HepG2 (cell line): Measurements from ENCODE around the gene STX10. TPM values are rescaled to one million over a fixed set of nuclear protein-coding genes. Genes with fewer than 3 reads are reported as not detected.

Experiments
- ASH2L ChIP-seq: fragments of 300-600, 200-600 bp; sonication (generic); IDR thresholded peaks from 2 replicates; pipeline ENCODE4 v1.7.0; 2017; ENCODE audit warnings: low read depth, mild to moderate bottlenecking, moderate library complexity, mixed read lengths, low read length; ENCODE audit not compliant: insufficient read length
- CCDC6 ChIP-seq: sonication (generic); formaldehyde crosslinking; IDR thresholded peaks from 2 replicates; pipeline ENCODE4 v1.8.1; 2022; ENCODE audit warnings: mild to moderate bottlenecking, missing genetic modification reagents, moderate library complexity
- FOXA3 ChIP-seq: IDR thresholded peaks from 2 replicates; pipeline ENCODE4 v1.6.1; 2016; ENCODE audit warnings: missing genetic modification reagents, missing compliant biosample characterization
- GABPB1 ChIP-seq: IDR thresholded peaks from 2 replicates; pipeline ENCODE4 v1.6.1; 2016; ENCODE audit warnings: mild to moderate bottlenecking, missing genetic modification reagents, moderate library complexity, missing compliant biosample characterization
- HMG20A ChIP-seq: IDR thresholded peaks from 2 replicates; pipeline ENCODE4 v1.6.1; 2016; ENCODE audit warnings: borderline replicate concordance
- HMGXB4 ChIP-seq, 2 experiments: sonication (generic) in 1 of 2; formaldehyde crosslinking in 1 of 2; IDR thresholded peaks; 2 replicates each; pipeline versions ENCODE4 v1.4.0 to v1.6.1; 2018 to 2020; ENCODE audit warnings: missing genetic modification reagents in 2 of 2, borderline replicate concordance in 1 of 2, low read depth in 1 of 2, mild to moderate bottlenecking in 1 of 2, missing biosample characterization in 1 of 2
- JUND ChIP-seq: sonication (generic); formaldehyde crosslinking; IDR thresholded peaks from 2 replicates; pipeline ENCODE4 v1.8.0; 2022; ENCODE audit warnings: mild to moderate bottlenecking, missing genetic modification reagents
- MAZ ChIP-seq, 2 experiments: sonication (generic) in 1 of 2; formaldehyde crosslinking in 1 of 2; IDR thresholded peaks; 2 replicates each; pipeline versions ENCODE4 v1.5.0 to v1.6.1; 2012 to 2020; ENCODE audit warnings: low read depth in 2 of 2, mild to moderate bottlenecking in 2 of 2, borderline replicate concordance in 1 of 2, improper control_type of control experiment in 1 of 2, low read length in 1 of 2, missing genetic modification reagents in 1 of 2, moderate library complexity in 1 of 2
- RBFOX2 ChIP-seq: fragments of 200-400 bp; formaldehyde crosslinking; IDR thresholded peaks from 2 replicates; pipeline ENCODE4 v1.6.1; 2017; ENCODE audit warnings: low read depth, mild to moderate bottlenecking, low read length
- SOX5 ChIP-seq: IDR thresholded peaks from 2 replicates; pipeline ENCODE4 v1.6.1; 2016; ENCODE audit warnings: borderline replicate concordance
- YEATS2 ChIP-seq: sonication (generic); formaldehyde crosslinking; IDR thresholded peaks from 2 replicates; pipeline ENCODE4 v1.4.0; 2020; ENCODE audit warnings: missing genetic modification reagents, borderline replicate concordance
- ZC3H13 ChIP-seq: sonication (generic); formaldehyde crosslinking; IDR thresholded peaks from 2 replicates; pipeline ENCODE4 v1.8.1; 2023; ENCODE audit warnings: mild to moderate bottlenecking, missing genetic modification reagents, moderate library complexity
- ZNF296 ChIP-seq: sonication (generic); formaldehyde crosslinking; conservative IDR thresholded peaks from 2 replicates; pipeline ENCODE4 v1.5.0; 2020; ENCODE audit warnings: mild to moderate bottlenecking, missing genetic modification reagents
- ZNF446 ChIP-seq: sonication (generic); formaldehyde crosslinking; IDR thresholded peaks from 2 replicates; pipeline ENCODE4 v1.5.0; 2020; ENCODE audit warnings: mild to moderate bottlenecking, missing genetic modification reagents
- ZNF710 ChIP-seq: sonication (generic); formaldehyde crosslinking; IDR thresholded peaks from 2 replicates; pipeline ENCODE4 v1.5.0; 2020; ENCODE audit warnings: mild to moderate bottlenecking, missing genetic modification reagents, borderline replicate concordance
- ZNF83 ChIP-seq: sonication (generic); formaldehyde crosslinking; IDR thresholded peaks from 2 replicates; pipeline ENCODE4 v1.4.0; 2020; ENCODE audit warnings: missing genetic modification reagents, mild to moderate bottlenecking, borderline replicate concordance
- polyA plus RNA-seq, 8 experiments: library from polyadenylated mRNA; depleted of rRNA in 3 of 8; stranded (reverse) in 7 of 8; unstranded in 1 of 8; fragments of >200 nt; fragmentation: Illumina TruSeq in 4 of 8; extraction: Trizol in 4 of 8; gene quantifications; 2 replicates each; pipeline versions ENCODE4 v1.2.1 to v1.2.3, GENCODE V29; 2011 to 2016; ENCODE audit warnings: low read depth in 4 of 8, missing spikeins in 1 of 8, mixed read lengths in 1 of 8; ENCODE audit not compliant: insufficient read depth in 1 of 8
- total RNA-seq, 5 experiments: library from RNA; depleted of rRNA; stranded (reverse); fragments of >200 nt; fragmentation: Illumina TruSeq; extraction: Trizol; gene quantifications; 2 replicates each; pipeline ENCODE4 v1.2.3, GENCODE V29; 2016; ENCODE audit warnings: low read depth in 1 of 5
- TF ChIP-seq, protein P1 (sequence below): IDR thresholded peaks from 2 replicates; pipeline ENCODE4 v1.6.1; 2016; ENCODE audit warnings: missing biosample characterization, missing genetic modification reagents, low read depth
- TF ChIP-seq, protein P2 (sequence below): sonication (generic); formaldehyde crosslinking; IDR thresholded peaks from 2 replicates; pipeline ENCODE4 v1.5.0; 2020; ENCODE audit warnings: missing genetic modification reagents
- TF ChIP-seq, protein P3 (sequence below): IDR thresholded peaks from 2 replicates; pipeline ENCODE4 v1.6.1; 2012; ENCODE audit warnings: low read depth, low read length, improper control_type of control experiment

Gene STX10
- total and polyA plus RNA-seq, 2 of the 13 experiments (the other 11 are each of a cell fraction or from before 2014, with no cell fraction given) = 47.9 to 66.4 TPM

DNA sequence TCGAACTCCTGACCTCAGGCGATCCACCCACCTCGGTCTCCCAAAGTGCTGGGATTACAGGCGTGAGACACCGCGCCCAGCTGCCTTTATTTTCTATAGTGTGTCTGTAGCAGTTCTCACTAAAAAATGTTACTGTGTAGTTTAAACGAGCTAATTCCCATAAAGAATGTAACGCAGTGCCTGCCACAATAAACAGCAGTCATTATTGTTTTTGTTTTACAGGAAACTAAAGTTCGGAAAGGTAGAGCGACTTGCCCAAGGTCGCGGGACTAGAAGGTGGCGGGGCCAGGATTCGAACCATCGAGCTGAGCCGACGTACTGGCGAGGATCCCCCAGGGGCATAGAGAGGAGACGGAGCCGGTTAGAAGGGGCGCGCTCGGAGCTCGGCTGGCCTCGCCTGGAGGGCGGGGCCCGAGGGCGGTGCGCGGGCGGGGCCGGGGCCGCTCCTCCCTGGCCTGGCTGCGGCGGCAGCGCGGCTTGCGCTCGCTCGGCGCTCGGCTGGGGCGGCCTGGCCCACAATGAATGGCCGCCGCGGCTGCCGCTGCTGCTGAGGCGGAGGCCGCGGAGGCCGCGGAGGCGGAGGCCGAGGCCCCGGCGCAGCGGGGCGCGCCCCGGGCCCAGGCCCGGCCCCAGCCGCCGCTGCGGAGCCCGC lies 32.3 kb downstream of the STX10 start, which contains the start of gene NACC1 (continued):
- TF ChIP-seq JUND (CRISPR knock-in tag) = no peak
- TF ChIP-seq HMGXB4 (CRISPR knock-in tag; IDR thresholded peaks at IDR 0.05; ENCODE audit: borderline replicate concordance in 1 of 2, low read depth in 1 of 2) = no peak; a peak in 2 of 4 replicates
- TF ChIP-seq, protein P1, sequence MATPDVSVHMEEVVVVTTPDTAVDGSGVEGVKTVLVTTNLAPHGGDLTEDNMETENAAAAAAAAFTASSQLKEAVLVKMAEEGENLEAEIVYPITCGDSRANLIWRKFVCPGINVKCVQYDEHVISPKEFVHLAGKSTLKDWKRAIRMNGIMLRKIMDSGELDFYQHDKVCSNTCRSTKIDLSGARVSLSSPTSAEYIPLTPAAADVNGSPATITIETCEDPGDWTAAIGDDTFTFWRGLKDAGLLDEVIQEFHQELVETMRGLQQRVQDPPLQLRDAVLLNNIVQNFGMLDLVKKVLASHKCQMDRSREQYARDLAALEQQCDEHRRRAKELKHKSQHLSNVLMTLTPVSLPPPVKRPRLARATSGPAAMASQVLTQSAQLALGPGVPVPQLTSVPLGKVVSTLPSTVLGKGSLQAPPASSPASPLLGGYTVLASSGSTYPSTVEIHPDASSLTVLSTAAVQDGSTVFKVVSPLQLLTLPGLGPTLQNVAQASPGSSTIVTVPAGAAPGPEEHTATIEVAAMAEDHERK = no peak
- TF ChIP-seq SOX5 (CRISPR knock-in tag) = no peak
- no peak for TF ChIP-seq ZC3H13 (CRISPR knock-in tag)
- TF ChIP-seq ZNF710 (CRISPR knock-in tag) = no peak
- TF ChIP-seq, protein P2, sequence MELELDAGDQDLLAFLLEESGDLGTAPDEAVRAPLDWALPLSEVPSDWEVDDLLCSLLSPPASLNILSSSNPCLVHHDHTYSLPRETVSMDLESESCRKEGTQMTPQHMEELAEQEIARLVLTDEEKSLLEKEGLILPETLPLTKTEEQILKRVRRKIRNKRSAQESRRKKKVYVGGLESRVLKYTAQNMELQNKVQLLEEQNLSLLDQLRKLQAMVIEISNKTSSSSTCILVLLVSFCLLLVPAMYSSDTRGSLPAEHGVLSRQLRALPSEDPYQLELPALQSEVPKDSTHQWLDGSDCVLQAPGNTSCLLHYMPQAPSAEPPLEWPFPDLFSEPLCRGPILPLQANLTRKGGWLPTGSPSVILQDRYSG (CRISPR knock-in tag) = no peak
- no peak for TF ChIP-seq ZNF296 (CRISPR knock-in tag)
- TF ChIP-seq RBFOX2 = no peak
- no peak for TF ChIP-seq ZNF83
- peak; percentile 21; the same call in 1 of the 2 replicates for TF ChIP-seq YEATS2 (CRISPR knock-in tag)
- TF ChIP-seq ZNF446 = no peak
- no peak for TF ChIP-seq HMG20A
- TF ChIP-seq MAZ (IDR thresholded peaks at IDR 0.05; ENCODE audit: borderline replicate concordance, low read depth, low read length) = peak; percentile 88
- TF ChIP-seq MAZ (CRISPR knock-in tag; IDR thresholded peaks at IDR 0.05; ENCODE audit: low read depth) = peak; percentile 89
- TF ChIP-seq, protein P3, sequence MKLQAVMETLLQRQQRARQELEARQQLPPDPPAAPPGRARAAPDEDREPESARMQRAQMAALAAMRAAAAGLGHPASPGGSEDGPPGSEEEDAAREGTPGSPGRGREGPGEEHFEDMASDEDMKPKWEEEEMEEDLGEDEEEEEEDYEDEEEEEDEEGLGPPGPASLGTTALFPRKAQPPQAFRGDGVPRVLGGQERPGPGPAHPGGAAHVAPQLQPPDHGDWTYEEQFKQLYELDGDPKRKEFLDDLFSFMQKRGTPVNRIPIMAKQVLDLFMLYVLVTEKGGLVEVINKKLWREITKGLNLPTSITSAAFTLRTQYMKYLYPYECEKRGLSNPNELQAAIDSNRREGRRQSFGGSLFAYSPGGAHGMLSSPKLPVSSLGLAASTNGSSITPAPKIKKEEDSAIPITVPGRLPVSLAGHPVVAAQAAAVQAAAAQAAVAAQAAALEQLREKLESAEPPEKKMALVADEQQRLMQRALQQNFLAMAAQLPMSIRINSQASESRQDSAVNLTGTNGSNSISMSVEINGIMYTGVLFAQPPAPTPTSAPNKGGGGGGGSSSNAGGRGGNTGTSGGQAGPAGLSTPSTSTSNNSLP = no peak
- TF ChIP-seq GABPB1 (CRISPR knock-in tag) = peak; percentile 70
- no peak for TF ChIP-seq ASH2L
- peak; percentile 70 for TF ChIP-seq CCDC6 (CRISPR knock-in tag)
- 0 out of 2 replicates have a peak, but pooled peaks have one; percentile 31 for TF ChIP-seq FOXA3 (CRISPR knock-in tag)
